ENCODE data around the gene NABP1.

GRCh38 chr2:191728750-191729624 is 51.1 kb downstream of the NABP1 start:
- TF ChIP-seq PATZ1 (CRISPR knock-in tag; IDR thresholded peaks at IDR 0.05; ENCODE audit: borderline replicate concordance) (no peak), PPARA (CRISPR knock-in tag; IDR thresholded peaks at IDR 0.05; ENCODE audit: borderline replicate concordance) (no peak), BACH2 (CRISPR knock-in tag; IDR thresholded peaks at IDR 0.05; ENCODE audit: borderline replicate concordance) (no peak), ZNF565 (CRISPR knock-in tag; conservative IDR thresholded peaks at IDR 0.05; ENCODE audit: low read depth) (no peak), TOX (CRISPR knock-in tag; IDR thresholded peaks at IDR 0.05; ENCODE audit: borderline replicate concordance) (no peak), ISL1 (CRISPR knock-in tag; IDR thresholded peaks at IDR 0.05) (no peak), ZNF70 (CRISPR knock-in tag; IDR thresholded peaks at IDR 0.05) (no peak), SNAI2 (CRISPR knock-in tag; IDR thresholded peaks at IDR 0.05) (no peak), ESRRG (CRISPR knock-in tag; IDR thresholded peaks at IDR 0.05) (no peak), ZFP30 (CRISPR knock-in tag; IDR thresholded peaks at IDR 0.05) (no peak), ZC3H10 (CRISPR knock-in tag; IDR thresholded peaks at IDR 0.05) (no peak), CREB5 (CRISPR knock-in tag; IDR thresholded peaks at IDR 0.05; ENCODE audit: low read depth) (no peak), OSR1 (CRISPR knock-in tag; IDR thresholded peaks at IDR 0.05) (no peak)
- TF ChIP-seq, protein P1, sequence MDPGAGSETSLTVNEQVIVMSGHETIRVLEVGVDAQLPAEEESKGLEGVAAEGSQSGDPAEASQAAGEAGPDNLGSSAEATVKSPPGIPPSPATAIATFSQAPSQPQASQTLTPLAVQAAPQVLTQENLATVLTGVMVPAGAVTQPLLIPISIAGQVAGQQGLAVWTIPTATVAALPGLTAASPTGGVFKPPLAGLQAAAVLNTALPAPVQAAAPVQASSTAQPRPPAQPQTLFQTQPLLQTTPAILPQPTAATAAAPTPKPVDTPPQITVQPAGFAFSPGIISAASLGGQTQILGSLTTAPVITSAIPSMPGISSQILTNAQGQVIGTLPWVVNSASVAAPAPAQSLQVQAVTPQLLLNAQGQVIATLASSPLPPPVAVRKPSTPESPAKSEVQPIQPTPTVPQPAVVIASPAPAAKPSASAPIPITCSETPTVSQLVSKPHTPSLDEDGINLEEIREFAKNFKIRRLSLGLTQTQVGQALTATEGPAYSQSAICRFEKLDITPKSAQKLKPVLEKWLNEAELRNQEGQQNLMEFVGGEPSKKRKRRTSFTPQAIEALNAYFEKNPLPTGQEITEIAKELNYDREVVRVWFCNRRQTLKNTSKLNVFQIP (CRISPR knock-in tag; IDR thresholded peaks at IDR 0.05; ENCODE audit: borderline replicate concordance, low read depth), result no peak

All from SK-N-SH treated with all-trans-retinoic acid at 6 μM for 48 hours (cell line).